Parathyroid adenoma (tissue), 2 donors: ENCODE results near the gene ANKRD66.

Experiments used
- H2AFZ ChIP-seq: fragments of 300-600 bp; sonication (generic); one replicate; pipeline ENCODE4 v1.7.0; 2017; ENCODE audit warnings: antibody characterized with exemption, mild to moderate bottlenecking
- H3K27ac ChIP-seq: fragments of 300-600 bp; sonication (generic); one replicate; pipeline ENCODE4 v1.7.0; 2017
- H3K27me3 ChIP-seq: fragments of 300-600 bp; sonication (generic); one replicate; pipeline ENCODE4 v1.7.0; 2017; ENCODE audit warnings: low read length; ENCODE audit not compliant: control insufficient read depth, insufficient read depth
- H3K36me3 ChIP-seq: fragments of 300-600 bp; sonication (generic); one replicate; pipeline ENCODE4 v1.7.0; 2017; ENCODE audit warnings: low read length; ENCODE audit not compliant: control insufficient read depth, insufficient read depth
- H3K4me1 ChIP-seq: fragments of 300-600 bp; sonication (generic); one replicate; pipeline ENCODE4 v1.7.0; 2017; ENCODE audit warnings: control low read depth
- H3K4me2 ChIP-seq: fragments of 300-600 bp; sonication (generic); one replicate; pipeline ENCODE4 v1.7.0; 2017; ENCODE audit warnings: low read length
- H3K4me3 ChIP-seq: fragments of 300-600 bp; sonication (generic); one replicate; pipeline ENCODE4 v1.7.0; 2017; ENCODE audit warnings: low read depth, low read length
- H3K79me2 ChIP-seq: fragments of 300-600 bp; sonication (generic); one replicate; pipeline ENCODE4 v1.7.0; 2017; ENCODE audit warnings: control low read depth
- H3K9ac ChIP-seq: fragments of 300-600 bp; sonication (generic); one replicate; pipeline ENCODE4 v1.7.0; 2017; ENCODE audit warnings: mild to moderate bottlenecking
- H3K9me3 ChIP-seq: fragments of 300-600 bp; sonication (generic); one replicate; pipeline ENCODE4 v1.7.0; 2017; ENCODE audit warnings: low read length; ENCODE audit not compliant: control insufficient read depth
- TF ChIP-seq, protein P1 (sequence below): fragments of 300-600 bp; sonication (generic); IDR thresholded peaks from one replicate; pipeline ENCODE4 v1.7.0; 2017; ENCODE audit warnings: antibody characterized with exemption, mild to moderate bottlenecking
- donor health status: primary hyperparathyroidism.

ANKRD66 gene

GRCh38 chr6:46793138-46793537 is 46.4 kb downstream of the ANKRD66 start, which contains the start of gene MEP1A:
MEP1A (plus strand) TSS chr6:46793389; CDS start chr6:46793399, 10 bp downstream.
- Histone ChIP-seq H2AFZ (no peak within 1 kb of the TSS), H3K36me3 (no peaks in the 10 kb centered on the region), H3K4me2 (no peak within 1 kb of the TSS), H3K79me2 (no peaks in the 10 kb centered on the region), H3K9ac (no peak within 1 kb of the TSS), H3K9me3 (no peaks in the 10 kb centered on the region), H3K4me3 (no peak within 1 kb of the TSS), H3K27me3 (no peaks in the 10 kb centered on the region), H3K4me1 (no peaks in the 10 kb centered on the region), H3K27ac (no peak within 1 kb of the TSS)
- TF ChIP-seq, protein P1, sequence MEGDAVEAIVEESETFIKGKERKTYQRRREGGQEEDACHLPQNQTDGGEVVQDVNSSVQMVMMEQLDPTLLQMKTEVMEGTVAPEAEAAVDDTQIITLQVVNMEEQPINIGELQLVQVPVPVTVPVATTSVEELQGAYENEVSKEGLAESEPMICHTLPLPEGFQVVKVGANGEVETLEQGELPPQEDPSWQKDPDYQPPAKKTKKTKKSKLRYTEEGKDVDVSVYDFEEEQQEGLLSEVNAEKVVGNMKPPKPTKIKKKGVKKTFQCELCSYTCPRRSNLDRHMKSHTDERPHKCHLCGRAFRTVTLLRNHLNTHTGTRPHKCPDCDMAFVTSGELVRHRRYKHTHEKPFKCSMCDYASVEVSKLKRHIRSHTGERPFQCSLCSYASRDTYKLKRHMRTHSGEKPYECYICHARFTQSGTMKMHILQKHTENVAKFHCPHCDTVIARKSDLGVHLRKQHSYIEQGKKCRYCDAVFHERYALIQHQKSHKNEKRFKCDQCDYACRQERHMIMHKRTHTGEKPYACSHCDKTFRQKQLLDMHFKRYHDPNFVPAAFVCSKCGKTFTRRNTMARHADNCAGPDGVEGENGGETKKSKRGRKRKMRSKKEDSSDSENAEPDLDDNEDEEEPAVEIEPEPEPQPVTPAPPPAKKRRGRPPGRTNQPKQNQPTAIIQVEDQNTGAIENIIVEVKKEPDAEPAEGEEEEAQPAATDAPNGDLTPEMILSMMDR = no peak

GRCh38 chr6:46794068-46794467 is 47.3 kb downstream of the ANKRD66 start:
- no peak overlapping the region for H3K4me3 ChIP-seq

GRCh38 chr6:46795816-46796215 is 49.1 kb downstream of the ANKRD66 start:
- Histone ChIP-seq H2AFZ (no peak overlapping the region), H3K79me2 (no peaks in the 10 kb centered on the region), H3K36me3 (no peaks in the 10 kb centered on the region), H3K9me3 (no peaks in the 10 kb centered on the region), H3K4me1 (no peaks in the 10 kb centered on the region), H3K9ac (no peak overlapping the region), H3K4me3 (no peak overlapping the region), H3K27me3 (no peaks in the 10 kb centered on the region), H3K27ac (no peak overlapping the region), H3K4me2 (no peak overlapping the region)
- TF ChIP-seq, protein P1 = no peak

More at GRCh38 chr6:46794068-46794467, 47.3 kb downstream of the ANKRD66 start:
- H3K27me3 ChIP-seq = no peaks in the 10 kb centered on the region
- no peaks in the 10 kb centered on the region for H3K4me1 ChIP-seq
- no peak overlapping the region for H3K9ac ChIP-seq
- no peaks in the 10 kb centered on the region for H3K79me2 ChIP-seq
- H2AFZ ChIP-seq = no peak overlapping the region
- no peaks in the 10 kb centered on the region for H3K36me3 ChIP-seq
- TF ChIP-seq, protein P1 = no peak
- no peak overlapping the region for H3K4me2 ChIP-seq
- no peaks in the 10 kb centered on the region for H3K9me3 ChIP-seq
- no peak overlapping the region for H3K27ac ChIP-seq

GRCh38 chr6:46796848-46797580 is 50.3 kb downstream of the ANKRD66 start:
- Histone ChIP-seq H3K27ac (no peak overlapping the region), H3K9ac (no peak overlapping the region), H3K9me3 (no peaks in the 10 kb centered on the region), H3K36me3 (no peaks in the 10 kb centered on the region), H3K4me1 (no peaks in the 10 kb centered on the region), H2AFZ (no peak overlapping the region), H3K4me2 (no peak overlapping the region), H3K79me2 (no peaks in the 10 kb centered on the region), H3K27me3 (no peaks in the 10 kb centered on the region), H3K4me3 (no peak overlapping the region)
- TF ChIP-seq, protein P1 = no peak

DNA sequence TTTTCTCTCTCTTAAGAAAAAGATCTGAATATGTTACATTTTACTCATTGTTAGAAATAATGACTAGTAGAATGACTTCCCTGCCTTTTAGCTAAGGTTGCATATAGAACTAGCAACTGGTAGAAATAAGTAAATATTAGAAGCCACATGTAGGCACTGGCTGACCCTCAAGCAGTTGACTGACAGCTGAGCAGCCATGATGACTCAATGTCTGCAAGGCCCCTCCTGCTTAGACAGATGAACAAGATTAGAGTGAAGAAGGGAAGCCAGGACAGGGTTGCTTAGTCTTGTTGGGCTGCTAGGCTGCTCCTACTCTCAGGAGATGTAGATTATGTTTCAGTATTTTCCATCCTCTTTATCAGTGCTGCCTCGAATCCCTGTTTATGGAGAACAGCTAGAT is 52.9 kb downstream of the ANKRD66 start:
- no peak overlapping the region for H3K9ac ChIP-seq
- H3K27ac ChIP-seq = no peak overlapping the region
- no peaks in the 10 kb centered on the region for H3K4me1 ChIP-seq
- H2AFZ ChIP-seq = no peak overlapping the region
- H3K27me3 ChIP-seq = no peaks in the 10 kb centered on the region
- H3K4me3 ChIP-seq = no peak overlapping the region
- TF ChIP-seq, protein P1 = no peak
- H3K36me3 ChIP-seq = no peaks in the 10 kb centered on the region
- no peaks in the 10 kb centered on the region for H3K79me2 ChIP-seq
- no peak overlapping the region for H3K4me2 ChIP-seq
- H3K9me3 ChIP-seq = no peaks in the 10 kb centered on the region
